BE2C (cell line): Measurements from ENCODE around the gene GAD1.

Experiments
- DNase-seq: peaks from one replicate; pipeline ENCODE4 v3.0.0-alpha.2; 2020
- H3K27me3 ChIP-seq: fragments of 250-450 bp; sonication (Bioruptor Pico); 2 replicates; pipeline ENCODE4 v1.5.1; 2020; ENCODE audit warnings: mild to moderate bottlenecking
- H3K36me3 ChIP-seq: fragments of 250-450 bp; sonication (Bioruptor Pico); 2 replicates; pipeline ENCODE4 v1.5.1; 2020; ENCODE audit warnings: mild to moderate bottlenecking
- H3K4me1 ChIP-seq: fragments of 250-450 bp; sonication (Bioruptor Pico); 2 replicates; pipeline ENCODE4 v1.5.1; 2020
- H3K4me3 ChIP-seq: 2 replicates; pipeline ENCODE4 v1.5.1; 2011; ENCODE audit warnings: low read depth, low read length
- H3K9me3 ChIP-seq: fragments of 250-450 bp; sonication (Bioruptor Pico); 2 replicates; pipeline ENCODE4 v1.5.1; 2020
- CTCF ChIP-seq: IDR thresholded peaks from 2 replicates; pipeline ENCODE4 v1.5.1; 2012; ENCODE audit warnings: mild to moderate bottlenecking, low read depth, low read length

Gene GAD1

GRCh38 chr2:170887496-170887895, 70.8 kb downstream of the GAD1 start:
- H3K27me3 ChIP-seq = no peaks in the 10 kb centered on the region
- no peak overlapping the region for H3K4me3 ChIP-seq
- no peaks in the 10 kb centered on the region for H3K9me3 ChIP-seq
- H3K4me1 ChIP-seq = no peaks in the 10 kb centered on the region
- no peaks in the 10 kb centered on the region for H3K36me3 ChIP-seq
- no peak for TF ChIP-seq CTCF
- DNase-seq = no peak

GRCh38 chr2:170887896-170888295, 71.2 kb downstream of the GAD1 start:
- no peaks in the 10 kb centered on the region for H3K27me3 ChIP-seq
- H3K4me1 ChIP-seq = no peaks in the 10 kb centered on the region
- no peak overlapping the region for H3K4me3 ChIP-seq
- TF ChIP-seq CTCF = no peak
- no peak for DNase-seq
- no peaks in the 10 kb centered on the region for H3K36me3 ChIP-seq
- no peaks in the 10 kb centered on the region for H3K9me3 ChIP-seq

GRCh38 chr2:170891893-170892292, 75.2 kb downstream of the GAD1 start:
- TF ChIP-seq CTCF = no peak
- DNase-seq = no peak
- no peaks in the 10 kb centered on the region for H3K27me3 ChIP-seq
- H3K4me3 ChIP-seq = no peak overlapping the region
- H3K9me3 ChIP-seq = no peaks in the 10 kb centered on the region
- no peaks in the 10 kb centered on the region for H3K36me3 ChIP-seq
- H3K4me1 ChIP-seq = no peaks in the 10 kb centered on the region

- no peak overlapping the region for H3K4me3 ChIP-seq
- H3K36me3 ChIP-seq = no peaks in the 10 kb centered on the region
- no peaks in the 10 kb centered on the region for H3K27me3 ChIP-seq
- H3K9me3 ChIP-seq = no peaks in the 10 kb centered on the region
- H3K4me1 ChIP-seq = no peaks in the 10 kb centered on the region
- no peak for DNase-seq
- TF ChIP-seq CTCF = no peak
Measured at GRCh38 chr2:170892391-170892951, 75.8 kb downstream of the GAD1 start.

GRCh38 chr2:170895023-170895757, 78.5 kb downstream of the GAD1 start:
- no peak for DNase-seq
- Histone ChIP-seq H3K36me3 (no peaks in the 10 kb centered on the region), H3K4me3 (no peak overlapping the region), H3K27me3 (no peaks in the 10 kb centered on the region), H3K9me3 (no peaks in the 10 kb centered on the region), H3K4me1 (no peaks in the 10 kb centered on the region)
- TF ChIP-seq CTCF = no peak

- Histone ChIP-seq H3K36me3 (no peaks in the 10 kb centered on the region), H3K4me1 (no peaks in the 10 kb centered on the region), H3K4me3 (no peak overlapping the region), H3K9me3 (no peaks in the 10 kb centered on the region), H3K27me3 (no peaks in the 10 kb centered on the region)
- no peak for TF ChIP-seq CTCF
- no peak for DNase-seq
Measured at GRCh38 chr2:170896622-170897021, 79.9 kb downstream of the GAD1 start.
